Stimulated activated CD4-positive, alpha-beta T cell treated with anti-CD3 and anti-CD28 coated beads, Interleukin-1b, Interleukin-23, amount 100 ng/mL, for 24 hours (primary cell): ENCODE data around the gene MAPK14.

Source experiments
- DNase-seq, 4 experiments: peaks; one replicate each; pipeline ENCODE4 v3.0.0-alpha.2; 2020; ENCODE audit warnings: low read depth in 4 of 4, low spot score in 1 of 4

MAPK14 gene

GRCh38 chr6:36133148-36133547, 105.5 kb downstream of the MAPK14 start:
- DNase-seq: no peak

DNA sequence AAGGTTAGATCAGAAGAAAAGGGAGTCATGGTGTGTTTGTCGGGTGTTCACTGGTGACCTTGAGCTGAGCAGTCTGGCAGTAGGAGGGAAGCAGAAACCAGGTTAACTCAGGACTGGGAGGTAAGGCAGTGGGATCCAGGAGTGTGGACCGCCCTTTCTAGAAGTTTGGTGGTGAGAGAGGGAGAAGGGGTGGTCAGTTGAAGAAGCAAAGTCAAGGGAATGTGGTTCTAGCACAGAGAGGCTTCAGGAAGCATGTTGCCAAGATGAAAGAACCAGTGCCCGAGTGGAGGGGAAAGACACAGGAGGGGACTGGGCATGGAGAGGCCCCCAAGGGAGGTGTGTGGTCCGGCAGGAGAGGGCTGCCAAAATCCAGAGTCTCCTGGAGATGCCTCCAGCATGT, 106.3 kb downstream of the MAPK14 start:
- no peak for DNase-seq

DNA sequence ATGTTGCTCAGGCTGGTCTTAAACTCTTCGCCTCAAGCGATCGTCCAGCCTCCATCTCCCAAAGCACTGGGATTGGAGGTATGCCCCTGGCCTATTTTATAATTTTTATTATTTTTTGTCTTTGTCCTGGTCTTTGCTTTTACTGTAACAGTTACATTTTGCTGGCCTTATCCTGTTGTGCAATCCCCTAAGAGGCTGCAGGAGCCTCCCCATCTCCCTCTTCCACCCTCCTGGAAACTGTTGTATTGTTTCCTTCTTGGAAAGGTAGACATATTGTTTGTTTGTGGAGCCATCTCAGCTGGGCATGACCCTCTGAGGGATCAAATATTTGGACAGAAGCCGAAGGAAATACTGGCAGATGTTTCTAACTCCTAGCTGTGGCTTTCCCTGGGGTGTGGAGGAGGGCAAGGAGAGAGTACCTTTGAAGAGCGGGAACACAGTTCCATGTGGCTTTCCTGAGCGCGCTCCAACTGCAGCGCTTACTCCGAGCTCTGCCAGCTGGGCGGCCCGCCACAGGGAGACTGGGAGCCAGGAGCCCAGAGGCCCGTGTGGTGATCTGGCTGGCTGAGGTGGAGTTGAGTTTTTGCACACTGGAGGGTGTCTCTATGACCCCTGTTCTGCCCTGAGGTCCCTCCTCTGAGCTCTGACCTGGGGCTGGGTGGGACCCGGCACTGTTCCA, 107.6 kb downstream of the MAPK14 start:
- no peak for DNase-seq

DNA sequence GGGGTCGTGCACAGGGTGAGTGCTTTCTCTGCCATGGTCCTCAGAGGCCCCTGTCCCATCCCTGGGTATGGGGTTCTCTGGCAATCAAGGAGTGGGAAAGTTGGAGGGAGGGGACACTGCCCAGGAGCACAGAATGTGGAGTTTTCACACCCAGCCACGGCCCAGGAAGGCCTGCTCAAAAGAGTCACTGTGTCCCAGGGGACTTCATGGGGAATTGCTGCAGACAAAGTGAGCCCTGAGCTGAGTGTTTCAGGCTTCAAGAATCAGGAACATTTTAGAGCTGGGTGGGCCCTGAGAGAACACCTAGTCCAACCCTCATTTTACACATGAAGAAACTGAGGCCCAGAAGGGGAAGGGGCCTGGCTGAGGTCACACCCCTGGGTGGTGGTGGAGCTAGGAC, 108.4 kb downstream of the MAPK14 start:
- DNase-seq: no peak

DNA sequence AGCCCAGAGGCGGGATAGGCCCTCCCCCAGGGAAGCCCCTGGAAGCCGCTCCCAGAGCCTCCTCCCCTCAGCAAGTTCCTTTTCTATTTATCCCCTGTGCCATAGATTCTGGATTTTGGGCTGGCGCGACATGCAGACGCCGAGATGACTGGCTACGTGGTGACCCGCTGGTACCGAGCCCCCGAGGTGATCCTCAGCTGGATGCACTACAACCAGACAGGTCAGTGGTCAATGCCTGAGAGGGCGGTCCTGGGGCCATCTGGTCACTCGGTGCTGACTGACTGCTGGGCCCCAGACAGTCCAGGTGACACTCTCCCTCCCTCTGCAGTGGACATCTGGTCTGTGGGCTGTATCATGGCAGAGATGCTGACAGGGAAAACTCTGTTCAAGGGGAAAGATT, 108.9 kb downstream of the MAPK14 start:
- DNase-seq: no peak

- DNase-seq: no peak
Observed at GRCh38 chr6:36138667-36139066, 111.1 kb downstream of the MAPK14 start.

DNA sequence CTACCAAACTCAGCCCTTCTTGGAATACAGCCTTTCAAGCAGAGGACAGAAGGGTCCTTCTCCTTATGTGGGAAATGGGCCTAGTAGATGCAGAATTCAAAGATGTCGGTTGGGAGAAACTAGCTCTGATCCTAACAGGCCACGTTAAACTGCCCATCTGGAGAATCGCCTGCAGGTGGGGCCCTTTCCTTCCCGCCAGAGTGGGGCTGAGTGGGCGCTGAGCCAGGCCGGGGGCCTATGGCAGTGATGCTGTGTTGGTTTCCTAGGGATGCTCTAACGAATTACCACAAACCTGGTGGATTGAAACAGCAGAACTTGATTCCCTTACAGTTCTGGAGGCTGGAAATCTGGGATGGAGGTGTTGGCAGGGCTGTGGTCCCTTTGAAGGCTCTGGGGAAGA, 111.8 kb downstream of the MAPK14 start:
- DNase-seq: no peak

- no peak for DNase-seq
Observed at GRCh38 chr6:36139991-36140710, 112.5 kb downstream of the MAPK14 start.

DNA sequence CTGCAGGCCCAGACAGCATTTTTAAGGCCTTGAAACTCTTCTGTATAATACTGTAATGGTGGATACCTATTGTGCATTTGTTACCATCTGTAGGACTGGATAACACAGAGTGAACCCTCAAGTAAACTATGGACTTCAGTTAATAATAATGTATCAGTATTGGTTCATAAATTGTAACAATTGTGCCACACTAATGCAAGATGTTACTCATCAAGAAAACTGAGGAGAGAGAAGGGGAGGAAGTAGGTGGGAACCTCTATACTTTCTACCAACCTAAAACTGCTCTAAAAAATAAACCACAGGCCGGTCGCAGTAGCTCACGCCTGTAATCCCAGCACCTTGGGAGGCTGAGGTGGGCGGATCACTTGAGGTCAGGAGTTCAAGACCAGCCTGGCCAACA, 113.5 kb downstream of the MAPK14 start:
- DNase-seq: no peak

GRCh38 chr6:36141961-36142360, 114.4 kb downstream of the MAPK14 start:
- DNase-seq: no peak

GRCh38 chr6:36142971-36143838, 115.6 kb downstream of the MAPK14 start:
- no peak for DNase-seq

GRCh38 chr6:36145495-36145894, 117.9 kb downstream of the MAPK14 start:
- DNase-seq: no peak

DNA sequence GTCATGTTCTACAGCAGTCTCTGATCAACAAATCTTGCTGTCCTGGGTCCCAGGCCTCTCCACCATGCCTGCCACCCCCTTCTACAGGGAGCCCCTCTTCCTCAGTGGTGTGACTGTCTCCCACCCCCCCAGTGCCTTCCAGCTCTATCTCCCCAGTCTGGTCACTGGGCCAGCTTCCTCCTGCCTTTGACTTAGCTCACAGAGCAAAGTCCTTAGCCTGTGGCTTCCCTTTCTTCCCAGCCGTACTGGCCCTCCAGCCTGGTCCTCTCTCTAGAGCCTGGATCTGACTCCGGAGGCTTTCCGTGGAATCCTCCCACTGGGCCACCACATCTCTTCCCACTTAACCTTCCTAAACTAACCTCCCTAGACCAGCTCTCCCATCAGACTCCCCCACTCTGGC, 119.7 kb downstream of the MAPK14 start:
- DNase-seq: no peak

DNA sequence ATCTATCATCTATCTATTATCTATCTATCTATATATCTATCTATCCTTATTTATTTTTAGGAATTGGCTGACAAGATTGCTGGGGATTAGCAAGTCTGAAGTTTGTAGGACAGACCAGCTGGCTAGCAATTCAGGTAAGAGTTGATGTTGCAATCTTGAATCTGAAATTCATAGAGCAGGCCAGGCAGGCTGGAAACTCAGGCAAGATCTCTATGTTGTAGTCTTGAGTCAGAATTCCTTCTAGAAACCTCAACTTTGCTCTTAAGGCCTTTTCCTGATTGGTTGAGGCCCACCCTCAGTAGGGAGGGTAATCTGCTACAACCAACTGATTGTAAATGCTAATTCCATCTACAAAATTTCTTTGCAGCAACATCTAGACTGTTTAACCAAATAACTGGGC, 121.9 kb downstream of the MAPK14 start:
- DNase-seq: no peak

DNA sequence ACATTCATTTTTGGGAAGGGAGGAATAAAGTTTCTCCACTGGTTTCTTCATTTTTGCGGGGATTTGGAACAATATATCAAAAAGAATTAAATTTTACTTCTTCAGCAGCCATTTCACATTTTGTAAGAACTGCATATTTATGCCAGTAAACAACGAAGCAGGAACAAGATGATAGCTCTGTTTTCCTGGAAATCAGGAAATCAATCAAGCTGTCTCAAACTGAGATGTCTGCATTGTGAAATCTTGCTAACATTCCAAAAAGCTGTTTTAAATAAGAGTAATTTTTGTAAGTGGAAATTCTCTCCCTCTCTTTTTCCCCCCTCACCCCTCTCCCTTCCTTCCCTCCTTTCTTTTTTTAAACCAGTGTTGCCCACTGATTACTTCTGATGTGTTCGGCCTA, 122.7 kb downstream of the MAPK14 start:
- DNase-seq: no peak

GRCh38 chr6:36154286-36154685, 126.7 kb downstream of the MAPK14 start:
- DNase-seq: no peak

DNA sequence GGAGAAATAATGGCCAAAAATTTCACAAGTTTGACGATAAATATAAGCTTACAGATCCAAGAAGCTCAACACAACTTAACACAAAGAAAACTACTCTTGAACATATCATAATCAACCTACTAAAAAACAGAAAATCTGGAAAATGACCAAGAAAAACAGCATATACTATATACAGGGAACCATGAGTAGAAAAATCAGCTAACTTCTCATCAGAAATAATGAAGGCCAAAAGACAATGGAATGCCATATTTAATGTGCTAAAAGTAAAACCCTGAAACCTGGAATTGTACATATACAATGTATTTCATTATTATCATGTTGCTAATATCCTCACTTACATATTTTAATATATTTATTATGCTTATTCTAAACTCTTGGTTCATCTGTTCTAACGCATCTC, 128.1 kb downstream of the MAPK14 start:
- no peak for DNase-seq

- DNase-seq: no peak
Observed at GRCh38 chr6:36160147-36160760, 132.6 kb downstream of the MAPK14 start.
